ENCODE data around the gene HIVEP3.

DNA sequence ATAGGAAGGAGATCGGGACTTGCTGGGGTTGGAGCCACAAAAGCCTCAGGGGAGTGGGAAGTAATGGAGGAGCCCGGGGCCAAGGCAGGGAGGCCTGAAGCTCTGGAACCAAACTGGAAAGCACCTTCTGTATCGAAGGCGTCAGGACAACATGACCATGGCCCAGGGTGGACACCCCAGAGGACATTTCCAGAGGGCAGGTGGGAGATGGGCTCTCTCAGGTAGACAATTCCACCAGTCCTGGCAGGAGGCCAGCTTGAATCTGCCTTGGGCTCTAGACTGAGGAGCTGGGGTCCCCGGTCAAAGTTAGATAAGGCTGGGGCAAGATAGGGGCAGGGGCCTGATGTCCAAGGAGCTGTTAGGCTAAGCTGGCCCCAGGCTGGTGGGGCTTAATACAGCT, 329.3 kb downstream of the HIVEP3 start:
- TF ChIP-seq POLR2AphosphoS5 (IDR thresholded peaks at IDR 0.05; ENCODE audit: low read depth, low read length) (no peak), TAF1 (IDR thresholded peaks at IDR 0.05; ENCODE audit: borderline replicate concordance, insufficient read depth, low read length) (no peak), REST (IDR thresholded peaks at IDR 0.05; ENCODE audit: insufficient read depth in 1 of 2, low read depth in 2 of 2, low read length in 2 of 2) (no peak), SIN3A (IDR thresholded peaks at IDR 0.05; ENCODE audit: borderline replicate concordance, insufficient read depth, low read length) (no peak), FOXP2 (optimal IDR thresholded peaks at IDR 0.05; ENCODE audit: borderline replicate concordance, extremely low read depth, extremely low read length, insufficient read depth) (no peak)
